T-helper 1 cell treated with Interleukin-12 subunit alpha and Interleukin-12 subunit beta and Interleukin-4 antibody, amounts not matched to agents 30 μg/mL and 1 μg/mL, for 36 hours (primary cell): ENCODE results near the gene RELL1.

Experiments used
- H3K27ac Mint-ChIP-seq: one replicate; pipeline ENCODE4 v1.8.0; 2021; ENCODE audit warnings: mild to moderate bottlenecking, mixed read lengths
- H3K27me3 Mint-ChIP-seq: one replicate; pipeline ENCODE4 v1.8.0; 2021; ENCODE audit warnings: low read depth, mixed read lengths
- H3K36me3 Mint-ChIP-seq: one replicate; pipeline ENCODE4 v1.8.0; 2021; ENCODE audit warnings: low read depth, mixed read lengths
- H3K4me1 Mint-ChIP-seq: one replicate; pipeline ENCODE4 v1.8.0; 2021; ENCODE audit warnings: low read depth, mixed read lengths
- H3K4me3 Mint-ChIP-seq: one replicate; pipeline ENCODE4 v1.8.0; 2021; ENCODE audit warnings: mild to moderate bottlenecking, moderate library complexity, mixed read lengths
- H3K9me3 Mint-ChIP-seq: one replicate; pipeline ENCODE4 v1.8.0; 2021; ENCODE audit warnings: mixed read lengths

Gene RELL1, protein sequence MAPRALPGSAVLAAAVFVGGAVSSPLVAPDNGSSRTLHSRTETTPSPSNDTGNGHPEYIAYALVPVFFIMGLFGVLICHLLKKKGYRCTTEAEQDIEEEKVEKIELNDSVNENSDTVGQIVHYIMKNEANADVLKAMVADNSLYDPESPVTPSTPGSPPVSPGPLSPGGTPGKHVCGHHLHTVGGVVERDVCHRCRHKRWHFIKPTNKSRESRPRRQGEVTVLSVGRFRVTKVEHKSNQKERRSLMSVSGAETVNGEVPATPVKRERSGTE

DNA sequence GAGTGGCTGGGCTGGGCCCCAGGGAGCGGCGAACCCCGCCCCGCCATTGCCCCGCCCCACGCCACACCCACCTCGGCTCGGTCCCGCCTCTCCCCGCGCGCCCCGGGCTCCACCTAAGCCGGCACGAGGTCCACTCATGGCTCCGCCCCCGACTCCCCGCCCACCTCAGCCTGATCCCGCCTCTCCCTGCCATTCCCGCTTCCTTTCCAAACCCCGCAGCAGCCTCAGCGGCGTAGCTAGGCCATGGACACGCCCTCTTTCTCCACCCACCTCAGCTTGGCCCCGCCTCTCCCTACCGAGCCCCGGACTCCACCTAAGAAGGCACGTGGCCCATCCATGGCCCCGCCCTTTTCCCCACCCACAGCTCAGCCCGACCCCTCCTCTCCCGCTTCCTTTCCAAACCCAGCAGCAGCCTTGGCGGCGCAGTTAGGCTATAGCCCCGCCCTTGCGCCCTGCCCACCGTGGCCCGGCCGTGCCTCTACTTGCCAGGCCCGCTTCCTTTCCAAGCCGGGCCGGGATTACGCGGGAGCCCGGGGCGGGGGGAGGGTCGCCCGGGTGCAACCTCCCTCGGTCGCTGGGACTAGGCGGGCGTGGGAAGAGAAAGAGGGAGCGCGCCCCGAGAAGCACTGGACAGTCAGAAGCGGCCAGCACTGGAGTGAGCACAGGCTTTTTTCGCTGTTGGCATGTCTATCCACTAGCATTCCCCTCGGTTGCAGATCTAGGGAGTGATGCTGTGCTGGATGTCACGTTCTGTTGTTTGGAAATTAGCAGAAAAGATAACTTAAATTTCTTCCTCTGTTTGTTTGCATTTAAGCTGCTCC lies at the start of gene RELL1:
RELL1 (minus strand) TSS at position 4 of the 821 bp plus-strand sequence. CDS start 89 bp downstream, outside the sequence.
- no peaks in the 10 kb centered on the region for H3K9me3 Mint-ChIP-seq
- H3K27ac Mint-ChIP-seq = peak within 1 kb of the TSS; percentile 95
- H3K4me3 Mint-ChIP-seq = peak within 1 kb of the TSS; percentile 91
- peaks cover 19% of the 10 kb centered on the region for H3K36me3 Mint-ChIP-seq
- no peaks in the 10 kb centered on the region for H3K27me3 Mint-ChIP-seq
- peaks cover 36% of the 10 kb centered on the region for H3K4me1 Mint-ChIP-seq

DNA sequence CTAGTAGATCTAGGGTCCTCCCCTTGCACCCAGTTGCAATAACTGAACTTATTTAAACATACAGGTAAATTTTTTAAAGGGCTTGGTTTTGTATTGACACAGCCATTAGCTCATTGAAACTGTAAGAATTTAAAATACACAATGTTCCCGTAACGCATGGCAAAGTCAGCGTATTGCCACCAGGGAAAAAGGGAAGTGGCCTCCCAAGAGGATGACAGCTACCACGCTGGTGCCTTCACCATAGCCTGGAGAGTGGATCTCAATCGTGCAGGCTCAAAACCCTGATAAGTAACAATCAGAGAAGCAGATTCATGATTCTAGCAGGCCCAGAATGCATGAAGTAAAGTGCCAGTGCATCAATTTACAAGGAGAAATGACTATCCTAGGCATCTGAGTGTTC lies 49.4 kb upstream of the RELL1 start:
- Mint-ChIP-seq H3K27me3 (peaks cover 5% of the 10 kb centered on the region), H3K4me3 (no peak overlapping the region), H3K27ac (no peak overlapping the region), H3K9me3 (no peaks in the 10 kb centered on the region), H3K36me3 (no peaks in the 10 kb centered on the region), H3K4me1 (peaks cover 2% of the 10 kb centered on the region)

DNA sequence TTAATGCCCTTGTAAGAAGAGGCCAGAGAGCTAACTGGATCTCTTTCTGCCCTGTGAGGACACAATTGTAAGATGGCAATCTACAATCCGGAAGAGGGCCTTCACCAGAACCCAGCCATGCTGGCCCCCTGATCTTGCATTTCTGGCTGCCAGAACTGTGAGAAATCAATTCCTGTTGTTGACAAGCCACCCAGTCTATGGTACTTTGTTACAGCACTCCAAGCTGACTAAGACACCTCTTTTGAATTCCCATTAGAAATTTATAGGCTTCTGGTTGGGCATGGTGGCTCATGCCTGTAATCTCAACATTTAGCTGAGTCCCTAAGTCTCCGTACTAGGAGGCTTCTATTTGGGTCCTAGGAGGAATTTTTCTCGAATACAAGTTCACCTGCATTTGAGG lies 48.8 kb upstream of the RELL1 start:
- Mint-ChIP-seq H3K27me3 (peaks cover under 1% of the 10 kb centered on the region), H3K4me3 (no peak overlapping the region), H3K4me1 (peaks cover 2% of the 10 kb centered on the region), H3K36me3 (no peaks in the 10 kb centered on the region), H3K27ac (no peak overlapping the region), H3K9me3 (no peaks in the 10 kb centered on the region)

DNA sequence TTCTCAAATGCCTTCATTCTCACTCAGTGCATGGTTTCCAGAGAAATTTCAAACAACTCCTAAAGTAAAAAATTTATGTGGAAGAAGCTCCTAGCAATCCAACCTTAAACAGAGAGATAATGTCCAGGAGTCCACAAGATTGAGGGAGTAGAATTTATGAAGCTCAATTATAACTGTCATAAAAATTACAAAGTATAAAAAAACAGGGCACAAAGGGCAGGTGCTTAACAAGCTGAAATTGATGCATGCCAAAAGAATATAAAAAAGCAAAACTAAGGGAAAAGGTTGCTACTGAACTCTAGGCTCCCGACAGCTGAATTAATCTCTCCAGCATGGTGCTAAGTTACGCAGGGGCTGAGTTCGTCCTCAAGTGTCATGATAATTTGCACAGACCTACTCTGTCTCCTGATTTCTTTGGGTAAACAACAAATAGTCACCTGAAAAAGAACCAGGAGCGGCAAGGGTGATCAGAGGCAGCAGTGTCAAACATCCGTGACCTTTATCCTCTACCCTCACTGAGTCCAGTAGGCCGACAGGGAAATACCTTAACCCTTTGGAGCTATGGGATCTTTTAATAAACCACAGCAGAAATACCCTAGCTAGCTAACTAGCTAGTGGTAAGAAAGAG lies 47.2 kb upstream of the RELL1 start:
- Mint-ChIP-seq H3K9me3 (no peaks in the 10 kb centered on the region), H3K4me1 (peaks cover 2% of the 10 kb centered on the region), H3K27me3 (no peaks in the 10 kb centered on the region), H3K4me3 (no peak overlapping the region), H3K27ac (no peak overlapping the region), H3K36me3 (no peaks in the 10 kb centered on the region)

DNA sequence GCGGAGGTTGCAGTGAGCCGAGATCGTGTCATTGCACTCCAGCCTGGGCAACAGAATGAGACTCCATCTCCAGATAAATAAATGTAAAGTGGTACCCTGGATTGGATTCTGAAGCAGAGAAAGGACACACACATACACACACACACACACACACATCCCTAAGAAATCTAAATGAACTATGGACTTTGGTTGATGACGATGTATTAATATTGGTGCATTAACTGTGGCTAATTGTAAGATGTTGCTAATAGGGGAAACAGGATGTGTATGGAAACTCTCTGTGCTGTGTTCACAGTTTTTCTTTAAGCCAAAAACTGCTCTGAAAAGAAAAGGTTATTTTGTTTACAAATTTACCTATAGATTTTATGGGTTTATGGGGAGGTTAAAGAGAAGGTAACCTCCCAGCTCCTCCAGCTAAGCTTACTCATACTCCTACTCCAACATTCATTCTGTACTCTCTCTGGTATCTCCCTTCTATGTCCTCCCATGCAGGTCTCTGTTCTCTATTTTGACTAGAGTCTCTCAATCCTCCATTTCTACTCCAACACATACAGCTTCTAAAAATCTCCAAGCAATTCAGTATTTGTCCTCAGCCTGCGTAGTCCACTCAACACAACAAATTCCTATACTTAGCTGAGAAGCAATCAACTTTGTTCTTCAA lies 46.5 kb upstream of the RELL1 start:
- no peak overlapping the region for H3K4me3 Mint-ChIP-seq
- H3K36me3 Mint-ChIP-seq = no peaks in the 10 kb centered on the region
- no peaks in the 10 kb centered on the region for H3K9me3 Mint-ChIP-seq
- peaks cover 2% of the 10 kb centered on the region for H3K4me1 Mint-ChIP-seq
- H3K27ac Mint-ChIP-seq = no peak overlapping the region
- no peaks in the 10 kb centered on the region for H3K27me3 Mint-ChIP-seq

DNA sequence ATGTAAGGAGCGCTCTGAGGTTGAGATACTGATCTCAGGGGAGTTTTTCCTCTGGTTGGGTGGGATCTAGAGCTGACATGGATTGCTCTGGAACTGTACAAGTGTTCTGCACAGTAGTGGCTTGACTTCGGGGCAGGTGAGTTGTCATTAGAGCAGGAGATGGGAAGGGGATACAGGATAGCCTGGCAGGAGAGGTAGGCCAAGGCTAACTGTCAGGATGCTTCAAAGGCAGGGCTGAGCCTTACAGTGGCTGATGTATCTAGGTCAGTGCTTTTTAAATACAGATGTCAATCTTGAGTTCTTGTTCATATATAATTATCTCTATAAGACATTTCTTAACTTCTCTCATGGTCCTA lies 43.5 kb upstream of the RELL1 start:
- H3K36me3 Mint-ChIP-seq = no peaks in the 10 kb centered on the region
- no peak overlapping the region for H3K4me3 Mint-ChIP-seq
- H3K27ac Mint-ChIP-seq = no peak overlapping the region
- H3K9me3 Mint-ChIP-seq = no peaks in the 10 kb centered on the region
- H3K4me1 Mint-ChIP-seq = peaks cover 2% of the 10 kb centered on the region
- no peaks in the 10 kb centered on the region for H3K27me3 Mint-ChIP-seq

DNA sequence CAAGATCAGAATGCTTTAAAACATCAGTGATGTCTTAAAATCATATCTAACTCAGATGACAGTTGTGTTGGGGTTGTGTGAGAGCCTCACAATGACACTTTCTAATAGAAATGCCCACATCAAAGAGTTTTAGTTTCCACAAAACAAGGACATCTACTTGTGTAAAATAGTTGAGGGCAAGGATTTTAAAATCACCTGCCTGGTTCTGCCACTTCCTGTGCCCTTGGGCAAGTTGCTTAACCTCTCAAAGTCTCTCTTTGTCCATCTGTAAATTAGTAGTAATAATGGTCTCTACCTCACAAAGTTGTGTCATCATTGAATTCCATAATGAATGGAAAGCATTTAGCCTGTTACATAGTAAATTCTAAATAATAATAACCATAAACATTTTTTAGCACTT lies 41.9 kb upstream of the RELL1 start:
- Mint-ChIP-seq H3K36me3 (no peaks in the 10 kb centered on the region), H3K27me3 (no peaks in the 10 kb centered on the region), H3K4me1 (peaks cover 4% of the 10 kb centered on the region), H3K27ac (no peak overlapping the region), H3K4me3 (no peak overlapping the region), H3K9me3 (peaks cover 4% of the 10 kb centered on the region)

DNA sequence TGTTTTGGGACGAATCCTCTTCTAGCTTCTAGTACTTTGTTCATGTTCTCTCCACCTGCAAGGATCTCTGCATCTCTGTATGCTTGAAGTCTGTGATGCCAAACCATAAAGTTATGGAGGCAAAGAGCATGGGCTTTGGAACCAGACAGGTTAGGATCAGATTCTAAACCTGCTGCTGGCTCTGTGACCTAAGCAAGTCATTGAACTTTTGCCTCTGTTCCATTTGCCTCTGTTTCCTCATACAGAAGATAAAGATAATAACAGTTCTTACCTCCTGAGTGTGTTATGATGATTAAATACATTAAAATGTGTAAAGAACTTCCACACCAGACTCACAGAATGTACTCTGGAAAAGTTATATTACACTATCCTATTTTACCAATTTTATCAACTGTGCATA lies 41.5 kb upstream of the RELL1 start:
- Mint-ChIP-seq H3K9me3 (peaks cover 6% of the 10 kb centered on the region), H3K36me3 (no peaks in the 10 kb centered on the region), H3K4me1 (peaks cover 6% of the 10 kb centered on the region), H3K4me3 (no peak overlapping the region), H3K27ac (no peak overlapping the region), H3K27me3 (no peaks in the 10 kb centered on the region)

DNA sequence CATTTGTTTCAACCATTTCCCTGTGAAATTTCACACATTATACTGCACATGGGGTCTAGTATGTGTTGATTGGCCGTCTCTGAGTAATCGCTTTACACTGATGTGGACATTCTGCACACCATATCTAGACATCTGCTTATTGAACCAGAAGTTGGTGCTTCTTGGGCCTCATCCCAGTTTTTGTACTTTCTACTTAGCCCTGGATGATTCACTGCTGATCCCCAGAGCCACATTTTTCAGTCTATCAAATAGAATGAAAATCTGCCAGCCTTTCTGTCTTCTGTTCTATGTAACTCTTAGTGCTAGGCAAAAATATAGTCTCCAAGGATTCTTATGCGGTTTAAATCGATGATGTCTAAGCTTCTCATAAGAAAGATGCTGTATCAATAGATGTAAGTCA lies 40.5 kb upstream of the RELL1 start:
- H3K4me1 Mint-ChIP-seq = peaks cover 14% of the 10 kb centered on the region

DNA sequence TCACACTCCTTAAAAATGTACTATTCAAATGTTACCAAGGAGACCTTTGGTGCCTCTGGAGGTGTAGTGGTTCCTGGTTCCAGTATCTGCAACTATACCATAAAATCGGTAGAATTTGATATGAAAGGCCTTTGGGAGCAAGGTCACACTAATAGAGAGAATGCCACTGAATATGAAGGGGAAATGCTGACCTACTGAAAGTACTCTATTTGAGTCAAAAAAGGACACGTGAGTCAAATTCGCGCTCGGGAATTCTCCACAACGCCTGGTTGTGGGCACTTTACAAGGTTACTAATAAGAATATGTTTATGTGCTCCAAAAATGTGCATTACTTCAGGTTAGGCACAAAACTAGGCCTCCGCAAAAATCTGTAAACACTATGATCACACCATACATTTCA lies 39.5 kb upstream of the RELL1 start:
- Mint-ChIP-seq H3K27ac (no peak overlapping the region), H3K36me3 (no peaks in the 10 kb centered on the region), H3K4me1 (peaks cover 14% of the 10 kb centered on the region), H3K27me3 (no peaks in the 10 kb centered on the region), H3K4me3 (no peak overlapping the region), H3K9me3 (peaks cover 6% of the 10 kb centered on the region)

More for the DNA sequence above, 40.5 kb upstream of the RELL1 start:
- Mint-ChIP-seq H3K27ac (no peak overlapping the region), H3K36me3 (no peaks in the 10 kb centered on the region), H3K27me3 (no peaks in the 10 kb centered on the region), H3K4me3 (no peak overlapping the region), H3K9me3 (peaks cover 6% of the 10 kb centered on the region)

DNA sequence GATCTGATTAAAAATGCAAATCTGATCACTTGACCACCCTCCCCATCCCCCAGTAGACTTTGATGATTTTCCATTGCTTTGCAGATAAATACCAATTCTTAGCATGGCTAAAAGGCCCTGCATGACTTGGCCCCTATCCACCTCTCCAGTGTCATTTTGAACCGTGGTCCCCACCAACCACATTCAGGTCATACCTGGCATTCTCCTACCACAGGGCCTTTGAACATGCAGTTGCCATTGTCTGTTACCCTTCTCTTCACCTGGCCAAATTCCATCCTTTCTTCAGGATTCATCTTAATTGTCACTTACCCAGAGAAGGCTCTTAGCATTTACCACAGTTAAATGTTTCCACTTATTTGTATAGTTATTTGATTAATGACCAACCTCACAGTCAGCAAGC lies 36.9 kb upstream of the RELL1 start:
- H3K36me3 Mint-ChIP-seq = no peaks in the 10 kb centered on the region
- H3K27me3 Mint-ChIP-seq = no peaks in the 10 kb centered on the region
- H3K4me1 Mint-ChIP-seq = peaks cover 16% of the 10 kb centered on the region
- H3K9me3 Mint-ChIP-seq = peaks cover 6% of the 10 kb centered on the region
- no peak overlapping the region for H3K4me3 Mint-ChIP-seq
- peak overlapping the region; percentile 8 for H3K27ac Mint-ChIP-seq

DNA sequence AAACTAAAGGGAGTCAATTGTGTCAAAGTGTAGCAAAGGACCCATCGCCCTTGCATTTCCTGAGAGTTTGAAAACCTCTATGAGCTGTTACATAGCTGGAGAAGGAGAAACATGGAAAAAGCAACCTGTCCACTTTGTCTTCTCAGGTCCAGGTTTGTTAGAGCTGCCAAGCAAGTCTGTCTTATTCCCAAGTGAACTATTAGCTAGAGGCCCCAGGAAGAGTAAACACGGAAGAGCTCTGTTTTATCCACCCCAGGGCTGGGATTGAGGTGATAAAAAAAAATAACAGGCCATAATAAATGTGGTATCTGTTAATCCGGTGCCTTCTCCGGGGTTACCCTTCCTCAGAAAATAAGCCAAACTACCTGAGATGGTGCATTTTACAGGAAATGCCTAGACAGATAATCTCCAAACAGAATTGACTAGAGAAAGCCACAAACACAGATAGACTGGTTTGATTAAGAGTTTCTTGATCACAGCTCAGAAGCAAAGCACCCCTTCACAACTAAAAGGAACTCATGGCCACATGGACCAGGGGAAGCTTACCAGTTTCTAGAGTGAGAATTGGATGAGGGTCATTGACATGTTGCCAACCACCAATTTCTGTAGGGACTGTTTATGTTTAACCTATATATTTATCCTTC lies 35.9 kb upstream of the RELL1 start:
- Mint-ChIP-seq H3K4me1 (peaks cover 22% of the 10 kb centered on the region), H3K4me3 (no peak overlapping the region), H3K27ac (peak overlapping the region; percentile 16)

DNA sequence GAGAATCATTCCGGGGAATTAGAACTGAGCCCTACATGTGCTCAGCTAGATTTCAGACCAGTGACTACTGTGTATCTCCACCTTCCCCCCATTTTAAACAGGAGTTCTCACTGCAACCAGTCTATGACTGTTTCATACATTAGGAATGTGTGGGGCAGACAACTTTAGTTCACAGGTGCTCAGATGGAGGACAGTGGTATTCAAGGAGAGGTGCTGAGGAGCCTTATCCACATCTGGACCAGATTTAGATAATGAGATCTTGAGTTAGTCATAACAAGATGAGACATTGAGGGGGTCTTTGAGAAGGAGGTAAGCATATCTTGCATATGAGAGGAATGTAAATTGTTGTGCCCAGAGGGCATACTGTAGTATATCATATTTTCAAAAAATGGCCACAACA lies 32.8 kb upstream of the RELL1 start:
- H3K4me1 Mint-ChIP-seq = peaks cover 33% of the 10 kb centered on the region
- peaks cover 6% of the 10 kb centered on the region for H3K9me3 Mint-ChIP-seq
- H3K27ac Mint-ChIP-seq = no peak overlapping the region
- no peak overlapping the region for H3K4me3 Mint-ChIP-seq
- H3K36me3 Mint-ChIP-seq = no peaks in the 10 kb centered on the region
- H3K27me3 Mint-ChIP-seq = no peaks in the 10 kb centered on the region

More for the DNA sequence above, 35.9 kb upstream of the RELL1 start:
- H3K9me3 Mint-ChIP-seq = peaks cover 6% of the 10 kb centered on the region
- H3K36me3 Mint-ChIP-seq = no peaks in the 10 kb centered on the region
- H3K27me3 Mint-ChIP-seq = no peaks in the 10 kb centered on the region

DNA sequence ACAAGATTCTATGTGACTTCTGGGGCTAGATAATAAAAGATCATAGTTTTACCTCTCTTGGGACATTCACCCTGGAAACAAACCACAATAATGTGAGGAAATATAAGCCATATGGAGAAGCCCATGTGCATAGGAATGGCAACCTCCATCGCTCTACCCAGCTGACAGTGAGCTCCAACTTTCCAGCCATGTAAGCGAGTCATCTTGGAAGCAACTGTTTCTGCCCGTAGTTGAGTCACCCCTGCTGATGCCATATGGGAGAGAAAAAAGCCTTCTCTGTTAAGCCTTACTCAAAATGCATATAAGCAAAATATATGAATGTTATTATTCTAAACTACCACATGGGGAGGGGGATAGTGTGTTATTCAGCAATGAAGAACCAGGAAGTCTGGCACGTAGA lies 31.4 kb upstream of the RELL1 start:
- Mint-ChIP-seq H3K27me3 (peaks cover under 1% of the 10 kb centered on the region), H3K4me1 (peaks cover 27% of the 10 kb centered on the region), H3K9me3 (no peaks in the 10 kb centered on the region), H3K36me3 (no peaks in the 10 kb centered on the region), H3K4me3 (no peak overlapping the region), H3K27ac (peak overlapping the region; percentile 19)
